ENCODE measurements around the gene CKS1B. TPM values are rescaled to one million over a fixed set of nuclear protein-coding genes. Genes with fewer than 3 reads are reported as not detected.

Gene CKS1B
- total RNA-seq, 1 donor from 2014 or later: 143 TPM

DNA sequence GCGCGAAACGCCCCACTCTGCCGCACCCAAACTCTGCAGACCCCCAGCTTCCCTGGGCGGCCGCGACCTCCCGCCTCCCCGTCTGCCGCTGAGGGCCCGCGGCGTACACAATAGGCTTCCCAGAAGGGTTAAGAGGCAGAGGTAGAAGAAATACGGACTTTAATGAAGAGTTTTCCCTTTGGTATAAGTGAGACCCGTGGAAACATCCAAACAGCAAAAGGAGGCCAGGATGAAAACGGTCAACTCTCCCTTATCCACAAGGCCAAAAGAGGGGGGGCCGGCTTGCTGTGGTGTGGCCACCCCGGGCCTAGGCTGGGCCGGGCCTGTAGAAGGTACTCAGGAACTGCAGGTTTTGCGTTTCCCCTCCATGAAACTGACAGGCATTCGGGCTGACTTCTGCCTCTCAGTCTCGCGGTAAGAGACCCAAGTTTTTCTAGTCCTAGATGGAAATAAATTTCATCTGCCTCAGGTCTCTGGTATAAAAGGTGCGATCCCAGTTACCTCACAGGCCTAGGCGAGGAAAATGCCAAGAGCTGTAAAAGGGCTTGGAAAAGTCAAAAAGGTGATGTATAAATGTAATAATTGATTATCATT, 12.2 kb upstream of the CKS1B start:
- intact Hi-C loops (cut with micrococcal nuclease): no loop called here

DNA sequence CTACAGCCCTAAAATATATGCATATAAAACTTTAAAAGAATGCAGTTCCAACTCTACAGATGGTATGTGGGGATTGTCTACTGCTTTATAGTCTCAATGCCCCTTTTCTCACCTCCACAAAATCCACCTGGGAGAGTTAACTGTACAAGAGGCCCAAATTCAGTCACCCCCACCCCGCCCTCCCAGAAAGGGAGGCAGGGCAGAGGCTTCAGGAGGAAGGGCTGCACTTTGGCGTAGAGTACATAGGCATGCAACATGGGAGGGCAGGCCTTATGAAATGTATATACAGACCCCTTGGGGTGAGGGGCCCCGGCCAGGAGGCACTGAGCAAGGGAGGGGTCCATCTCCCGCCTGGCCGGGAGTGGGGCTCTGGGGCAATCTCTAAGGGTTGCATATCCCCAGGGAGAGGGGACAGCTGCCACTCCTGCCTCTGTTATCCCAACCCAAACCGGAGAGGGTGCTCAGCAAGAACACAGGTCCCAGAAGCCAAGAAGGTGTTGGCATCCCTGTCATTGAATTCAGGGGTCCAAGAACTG, 11.6 kb upstream of the CKS1B start:
- intact Hi-C loops (cut with micrococcal nuclease): no loop called here

DNA sequence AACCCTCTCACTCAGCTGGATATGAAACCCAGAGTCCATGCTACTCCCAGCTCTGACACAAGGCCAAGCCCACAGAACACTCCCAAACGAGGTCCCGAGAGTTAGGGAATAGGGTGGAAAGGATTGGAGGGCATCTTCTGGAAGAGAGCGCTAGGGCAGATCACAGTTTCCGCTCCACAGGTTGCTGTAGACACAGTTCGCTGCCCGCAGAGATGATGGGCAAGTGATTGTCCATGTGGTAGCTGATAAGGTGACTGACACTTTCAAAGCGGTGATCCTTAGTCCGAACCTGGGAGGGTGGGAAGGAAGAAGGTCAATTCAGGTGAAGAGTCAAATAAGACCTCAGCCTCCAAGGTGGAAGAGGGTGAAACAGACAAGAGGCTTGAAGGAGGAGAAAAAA, 10.8 kb upstream of the CKS1B start:
- intact Hi-C loops (cut with micrococcal nuclease): no loop called here

DNA sequence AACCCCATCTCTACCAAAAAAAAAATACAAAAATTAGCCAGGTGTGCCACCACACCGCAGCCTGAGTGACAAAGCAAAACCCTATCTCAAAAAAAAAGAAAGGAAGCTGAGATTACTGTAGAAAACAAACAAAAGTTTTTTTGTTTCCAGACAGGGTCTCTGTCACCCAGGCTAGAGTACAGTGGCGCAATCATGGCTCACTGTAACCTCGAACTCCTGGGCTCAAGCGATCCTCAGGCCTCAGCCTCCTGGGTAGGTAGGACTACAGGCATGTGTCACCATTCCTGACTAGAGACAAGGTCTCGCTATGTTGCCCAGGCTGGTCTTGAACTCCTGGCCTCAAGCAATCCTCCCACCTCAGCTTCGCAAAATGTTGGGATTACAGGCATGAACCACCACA, 10.1 kb upstream of the CKS1B start:
- intact Hi-C loops (cut with micrococcal nuclease): no loop called here

DNA sequence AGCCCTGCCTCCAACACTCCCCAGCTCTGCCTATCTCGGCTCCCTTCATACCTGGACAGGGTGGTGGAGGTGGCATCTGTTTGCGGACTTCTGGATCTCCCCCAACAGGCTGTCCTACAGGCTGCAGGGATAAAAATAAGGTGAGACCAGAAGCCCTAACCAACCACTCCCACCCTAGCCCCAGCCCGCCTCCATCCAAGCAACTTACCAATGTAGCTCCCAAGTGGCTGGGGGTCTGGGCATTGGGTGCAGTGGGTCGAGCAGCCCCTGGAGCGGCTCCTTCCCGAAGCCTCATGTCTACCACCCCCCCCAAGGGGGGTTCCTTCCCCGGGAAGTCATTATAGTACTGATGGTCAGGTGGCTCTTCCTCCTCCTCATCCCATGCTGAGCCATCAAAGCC, 8.4 kb upstream of the CKS1B start:
- intact Hi-C loops (cut with micrococcal nuclease): no loop called here

DNA sequence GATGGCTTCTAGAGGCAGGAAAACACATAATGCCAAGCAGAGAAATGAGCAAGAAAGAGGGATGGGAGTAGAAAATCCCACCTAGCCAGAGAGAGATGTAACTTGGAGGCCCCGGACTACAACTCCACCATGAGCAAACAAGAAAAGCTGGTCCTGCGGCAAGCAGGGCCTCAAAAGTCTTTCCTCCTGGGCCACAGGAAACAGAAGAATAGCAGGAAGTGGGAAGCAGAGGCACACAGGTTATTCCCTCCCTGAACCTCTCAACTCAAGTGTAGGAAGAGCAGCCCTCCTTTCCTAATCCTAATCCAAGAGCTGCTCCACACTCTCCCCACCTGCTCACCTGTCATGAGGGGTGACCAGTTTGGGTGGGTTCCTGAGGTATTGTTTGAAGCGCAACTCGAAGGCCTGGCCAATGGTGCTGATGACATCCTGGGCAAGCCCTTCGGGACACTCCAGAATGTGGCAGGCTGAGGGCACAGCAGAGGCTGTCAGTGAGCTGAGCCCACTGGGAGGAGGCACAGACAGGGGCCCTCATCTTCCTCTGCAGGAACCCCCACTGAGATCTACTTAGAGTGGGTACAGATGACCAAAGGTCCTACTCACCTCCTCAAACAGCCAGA, 7.0 kb upstream of the CKS1B start:
- intact Hi-C loops (cut with micrococcal nuclease): no loop called here

DNA sequence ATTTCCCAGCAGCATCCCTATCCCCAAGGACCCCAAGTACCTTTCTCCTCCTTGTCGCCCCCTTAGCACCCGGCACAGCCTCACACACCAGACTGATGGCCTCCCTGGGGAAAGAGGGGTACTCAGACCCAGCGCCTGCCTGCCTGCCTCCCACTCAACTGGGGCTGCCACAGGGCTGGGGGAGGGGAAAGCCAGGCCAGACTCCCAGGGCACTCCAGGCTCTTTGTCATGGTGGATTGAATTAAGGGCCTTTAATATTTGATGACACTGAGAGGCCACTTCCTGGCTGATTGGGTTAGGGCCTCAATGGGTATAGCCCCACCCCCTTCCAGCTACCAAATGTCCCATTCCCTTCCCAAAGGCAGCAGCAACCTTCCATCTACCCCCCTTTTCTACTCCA, 5.8 kb upstream of the CKS1B start:
- intact Hi-C loops (cut with micrococcal nuclease): no loop called here

DNA sequence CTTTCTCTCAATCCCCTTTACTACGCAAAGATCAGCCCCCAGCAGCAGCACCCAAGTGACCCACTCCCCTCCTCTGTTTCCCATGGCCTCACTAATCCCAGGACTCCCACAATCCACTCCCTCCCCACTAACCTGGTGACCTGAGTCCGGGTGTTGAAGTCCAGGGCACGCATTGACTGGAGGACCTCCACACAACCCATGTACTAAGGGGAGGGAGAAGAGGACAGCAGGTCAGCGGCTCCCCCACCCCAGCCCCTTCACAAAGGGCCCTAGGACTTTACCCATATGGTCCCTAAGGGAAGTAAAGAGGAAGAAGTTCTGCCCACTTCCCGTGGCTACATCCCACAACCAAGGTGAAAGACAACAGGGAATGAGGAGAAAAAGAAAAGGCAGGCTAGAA, 5.2 kb upstream of the CKS1B start:
- intact Hi-C loops (cut with micrococcal nuclease): no loop called here

DNA sequence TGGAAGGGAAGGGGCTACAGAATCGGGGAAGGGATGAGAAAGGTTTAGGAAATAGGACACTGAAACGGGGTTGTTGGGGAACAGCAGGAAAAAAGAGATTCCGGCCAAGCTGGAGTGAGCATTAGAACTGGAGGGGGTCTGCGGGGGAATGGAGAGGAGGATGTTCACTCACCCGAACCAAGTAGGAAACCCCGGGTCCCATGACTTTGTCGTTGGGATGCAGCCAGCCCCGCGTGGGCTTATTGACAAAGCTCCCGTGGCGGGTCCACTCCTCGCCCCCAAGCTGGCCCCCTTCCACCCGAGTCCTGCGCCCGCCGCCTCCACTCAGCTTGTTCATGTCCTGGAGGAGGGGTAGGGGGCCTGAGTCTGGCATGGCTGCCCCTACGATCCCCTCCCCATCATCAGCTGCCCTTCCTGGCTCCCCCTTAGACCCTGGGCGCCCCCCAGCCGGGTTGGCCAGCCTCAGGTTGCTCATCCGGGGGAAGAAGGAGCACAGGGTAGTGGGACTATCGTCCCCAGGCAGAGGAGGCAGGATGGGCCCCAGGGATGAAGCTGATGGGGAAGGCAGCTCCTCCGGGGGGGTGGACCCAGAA, 4.5 kb upstream of the CKS1B start:
- intact Hi-C loops (cut with micrococcal nuclease): loop anchor here (10.0 kb wide), 1 partner anchor 205 kb away; the partner anchor contains the start of genes KRTCAP2 and TRIM46

DNA sequence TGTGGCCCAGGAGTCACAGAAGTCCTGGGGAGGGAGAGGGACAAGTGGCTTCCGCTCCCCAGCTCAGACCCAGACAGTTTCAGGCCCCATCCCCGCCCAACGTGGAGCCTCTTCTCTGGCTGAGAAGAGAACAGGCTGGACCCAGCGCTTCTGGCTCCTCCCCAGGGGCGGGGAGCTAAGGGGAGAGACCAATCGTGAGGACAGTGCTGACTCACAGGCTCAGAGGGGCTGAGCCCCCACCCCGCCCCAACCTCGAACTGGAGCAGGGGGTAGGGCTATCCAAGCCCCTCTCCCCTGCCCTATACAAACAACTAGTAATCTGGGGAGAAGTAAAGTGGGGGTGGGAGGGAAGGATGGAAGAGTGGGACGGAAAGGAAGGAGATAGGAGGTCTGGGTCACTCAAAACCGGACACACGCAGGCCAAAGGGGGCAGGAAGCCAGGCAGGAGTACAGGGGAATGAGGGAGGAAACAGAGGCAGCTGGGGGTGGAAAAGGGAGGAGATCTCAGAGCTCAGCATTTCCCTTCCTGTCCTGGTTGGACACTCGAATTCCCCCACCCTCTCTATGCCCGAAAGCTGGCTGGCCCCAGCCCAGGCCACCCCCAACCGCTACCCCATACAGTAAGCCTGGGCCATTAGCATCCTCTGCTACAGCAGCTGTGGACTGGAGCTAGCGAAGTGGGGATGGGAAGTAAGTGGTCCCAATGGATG, 3.7 kb upstream of the CKS1B start, which contains the start of gene SHC1:
TSS of gene SHC1 (minus strand) at position 117 of the 710 bp plus-strand sequence. CDS start 221 bp downstream, outside the sequence.
- intact Hi-C loops (cut with micrococcal nuclease): loop anchor here (10.0 kb wide), 1 partner anchor 204 kb away; the partner anchor contains the start of genes KRTCAP2 and TRIM46

DNA sequence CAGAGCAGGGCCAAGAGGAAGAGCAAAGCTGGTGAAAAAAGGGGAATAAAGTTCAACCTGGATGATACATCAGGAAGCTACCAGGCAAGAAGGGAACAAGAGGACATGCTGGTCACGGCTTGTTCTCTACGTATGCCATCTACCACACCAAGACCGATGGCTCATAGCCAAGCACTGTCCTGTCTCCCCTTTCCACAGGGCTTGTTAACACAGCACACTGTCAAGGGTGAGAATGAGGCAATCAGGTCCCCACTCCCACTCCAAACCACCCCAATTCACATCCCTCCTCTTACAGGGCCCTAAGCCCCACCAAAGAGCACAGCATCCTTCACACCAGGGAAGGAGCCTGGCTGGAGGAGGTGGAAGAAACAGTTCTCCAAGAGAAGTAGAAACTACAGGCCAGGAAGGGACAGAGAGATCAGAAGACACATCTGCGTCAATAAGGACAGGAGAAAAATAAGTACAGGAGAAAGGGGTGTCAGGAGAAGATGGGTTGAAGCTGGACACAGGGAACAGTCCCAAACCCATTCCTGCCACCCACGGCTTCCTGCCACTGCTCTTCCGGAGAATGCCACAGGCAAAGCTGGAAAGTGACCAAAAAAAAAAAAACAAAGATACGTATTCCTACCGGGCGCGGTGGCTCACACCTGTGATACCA, 3.0 kb upstream of the CKS1B start:
- intact Hi-C loops (cut with micrococcal nuclease): loop anchor here (10.0 kb wide), 1 partner anchor 203 kb away; the partner anchor contains the start of genes KRTCAP2 and TRIM46

DNA sequence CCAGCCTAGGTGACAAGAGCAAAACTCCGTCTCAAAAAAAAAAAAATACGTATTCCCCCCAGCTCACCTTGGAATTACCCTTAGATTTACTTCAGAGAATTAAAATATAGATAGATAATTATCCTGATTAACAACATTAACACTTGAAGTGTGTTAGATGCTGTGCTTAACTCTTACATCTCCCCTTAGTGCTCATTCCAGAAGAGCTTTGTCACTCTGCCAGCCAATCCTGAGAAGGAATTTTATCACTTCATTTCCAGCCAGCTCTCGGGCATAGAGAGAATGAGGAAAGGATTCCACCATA, 2.3 kb upstream of the CKS1B start:
- intact Hi-C loops (cut with micrococcal nuclease): loop anchor here (10.0 kb wide), 1 partner anchor 203 kb away; the partner anchor contains the start of genes KRTCAP2 and TRIM46

DNA sequence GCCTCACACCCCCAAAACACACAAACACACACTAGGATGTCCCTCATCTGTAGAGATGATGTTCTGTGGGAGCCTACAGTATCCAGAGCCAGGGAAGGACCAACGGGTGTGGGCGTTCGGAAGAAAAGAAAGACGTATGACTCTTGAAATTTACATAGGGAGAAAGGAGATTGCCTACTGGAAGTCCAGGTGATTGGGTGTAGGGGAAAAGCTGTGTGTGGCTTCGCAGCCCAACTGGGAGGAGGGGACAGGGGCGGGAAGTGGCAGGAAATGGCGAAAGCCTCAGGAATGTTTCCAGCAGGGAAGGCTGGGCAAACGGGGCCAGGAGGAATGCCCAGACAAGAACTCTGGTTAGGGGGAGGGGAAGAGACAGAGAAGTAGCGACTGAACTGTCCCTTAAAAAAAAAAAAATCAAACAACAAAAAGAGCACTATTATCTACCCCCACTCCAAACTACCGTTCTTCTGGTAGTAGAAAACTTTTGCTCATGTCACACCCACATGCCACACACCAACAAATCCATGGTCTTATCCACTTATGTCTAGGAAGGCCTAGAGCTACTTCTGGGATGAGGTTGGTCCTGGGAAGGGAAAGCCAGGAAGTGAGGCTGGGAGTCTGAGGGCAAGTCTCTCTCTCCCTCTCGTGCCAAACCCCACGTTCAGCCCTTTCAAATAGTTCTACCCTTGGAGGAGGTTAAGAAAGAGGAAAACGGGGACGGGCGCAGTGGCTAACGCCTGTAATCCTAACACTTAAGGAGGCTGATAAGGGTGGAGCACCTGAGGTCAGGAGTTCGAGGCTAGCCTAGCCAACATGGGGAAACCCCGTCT, 1.8 kb upstream of the CKS1B start:
- intact Hi-C loops (cut with micrococcal nuclease): loop anchor here (10.0 kb wide), 1 partner anchor 202 kb away; the partner anchor contains the start of genes KRTCAP2 and TRIM46

DNA sequence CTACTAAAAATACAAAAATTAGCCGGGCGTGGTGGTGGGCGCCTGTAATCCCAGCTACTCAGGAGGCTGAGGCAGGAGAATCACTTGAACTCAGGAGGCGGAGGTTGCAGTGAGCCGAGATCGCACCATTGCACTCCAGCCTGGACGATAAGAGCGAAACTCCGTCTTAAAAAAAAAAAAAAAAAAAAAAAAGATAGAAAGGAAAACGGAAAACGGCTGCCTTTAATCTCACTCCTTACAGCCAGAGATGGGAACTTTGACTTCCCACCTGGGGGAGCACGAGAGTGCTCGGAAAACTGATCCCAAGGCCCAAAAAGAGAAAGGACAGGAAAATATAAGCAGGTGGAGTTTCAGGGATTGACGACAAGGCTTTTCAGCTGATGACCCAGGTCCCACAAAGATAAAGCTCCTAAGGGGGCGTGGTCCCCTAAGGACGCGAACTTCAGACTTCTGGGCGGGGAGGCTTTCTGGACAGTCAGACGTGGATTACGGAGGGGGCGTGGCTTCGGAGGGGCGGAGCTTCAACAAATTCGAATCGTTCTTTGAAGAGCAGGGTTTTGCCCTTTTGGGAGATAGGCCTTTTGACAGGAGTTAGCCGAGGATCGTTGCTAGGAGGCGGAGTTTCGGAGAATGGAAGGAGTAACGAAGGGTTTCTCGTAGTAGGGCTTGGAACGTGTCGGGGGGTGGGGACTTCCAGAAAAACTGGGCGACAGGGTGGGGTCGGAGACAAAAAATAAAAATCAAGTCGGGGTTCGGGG, 958 bp upstream of the CKS1B start:
- intact Hi-C loops (cut with micrococcal nuclease): loop anchor here (1.0 to 10.0 kb wide), 8 partner anchors 10 to 415 kb away; partner anchors contain the start of genes ADAM15, FLAD1, KRTCAP2 and PMVK

DNA sequence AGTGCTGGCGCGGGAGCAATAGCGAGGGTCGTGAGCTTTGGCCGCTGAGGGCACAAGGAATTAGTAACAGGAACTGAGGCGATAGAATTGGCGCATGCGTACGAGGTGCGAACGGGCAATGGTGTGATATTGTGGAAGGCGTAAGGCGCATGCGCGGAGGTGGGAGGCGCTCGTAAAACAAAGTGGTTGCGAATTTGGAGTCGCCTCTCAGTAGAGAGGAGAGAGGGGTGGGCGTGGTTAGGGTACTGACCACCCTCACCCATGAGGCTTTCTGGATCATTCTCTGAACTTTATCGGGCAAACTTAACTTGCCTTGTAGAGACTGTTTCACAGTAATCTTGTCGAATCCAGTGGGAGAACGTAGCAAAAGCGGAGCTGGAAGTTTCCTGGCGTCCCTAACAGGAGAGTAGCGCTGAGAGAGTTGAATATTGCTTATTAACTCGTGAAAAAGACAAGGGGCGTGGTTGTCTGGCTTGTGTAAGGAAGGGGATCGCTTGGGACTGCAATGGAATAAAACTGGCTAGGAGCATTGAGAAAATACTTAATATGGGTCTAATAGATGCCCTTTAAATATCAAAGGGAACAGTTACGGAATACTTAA, 427 bp downstream of the CKS1B start:
- intact Hi-C loops (cut with micrococcal nuclease): loop anchor here (1.0 to 10.0 kb wide), 8 partner anchors 8 to 417 kb away; partner anchors contain the start of genes ADAM15, FLAD1, KRTCAP2 and PMVK

DNA sequence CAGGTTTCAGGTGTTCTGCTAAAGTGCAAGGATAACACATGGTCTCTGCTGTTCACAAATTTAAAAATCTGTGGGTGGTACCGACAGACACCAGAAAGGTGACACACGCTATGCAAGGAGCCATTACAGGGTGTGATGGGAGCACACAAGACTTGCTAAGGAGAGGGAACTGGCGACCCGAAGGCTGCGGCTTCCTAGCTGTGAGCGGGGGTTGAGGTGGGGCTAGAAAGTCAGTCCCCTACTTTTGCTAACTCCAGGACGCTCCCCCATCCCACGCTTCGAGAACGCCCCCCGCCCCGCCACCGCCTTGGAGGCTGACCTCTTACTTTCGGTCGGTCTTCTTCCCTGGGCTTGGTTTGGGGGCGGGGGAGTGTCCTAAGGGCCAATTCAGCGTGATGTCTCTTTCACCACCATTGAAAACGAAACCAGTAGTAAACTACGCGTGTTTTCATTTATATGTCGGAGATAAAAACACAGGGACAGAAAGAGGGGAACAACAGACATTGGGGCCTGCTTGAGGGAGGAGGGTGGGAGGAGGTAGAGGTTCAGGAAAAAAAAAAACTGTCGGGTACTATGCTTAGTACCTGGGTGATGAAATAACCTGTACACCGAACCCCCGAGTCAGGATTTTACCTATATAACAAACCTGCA, 1.1 kb downstream of the CKS1B start:
- intact Hi-C loops (cut with micrococcal nuclease): loop anchor here (2.0 to 10.0 kb wide), 2 partner anchors 75 to 199 kb away; partner anchors contain the start of genes ADAM15, KRTCAP2 and TRIM46

DNA sequence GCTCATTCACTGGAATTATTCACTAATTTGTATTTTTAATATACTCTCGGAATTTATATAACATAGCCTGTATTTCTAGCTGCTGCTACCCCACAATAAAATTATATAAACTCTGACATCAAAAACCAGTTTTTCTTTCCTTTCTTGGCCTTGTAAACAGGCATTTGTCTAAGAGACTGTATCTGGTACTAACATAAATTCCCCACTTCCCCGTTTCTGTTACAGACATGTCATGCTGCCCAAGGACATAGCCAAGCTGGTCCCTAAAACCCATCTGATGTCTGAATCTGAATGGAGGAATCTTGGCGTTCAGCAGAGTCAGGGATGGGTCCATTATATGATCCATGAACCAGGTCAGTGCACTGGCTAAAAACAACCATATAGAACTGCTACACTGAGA, 3.3 kb downstream of the CKS1B start:
- intact Hi-C loops (cut with micrococcal nuclease): loop anchor here (10.0 kb wide), 1 partner anchor 197 kb away; the partner anchor contains the start of genes KRTCAP2 and TRIM46

DNA sequence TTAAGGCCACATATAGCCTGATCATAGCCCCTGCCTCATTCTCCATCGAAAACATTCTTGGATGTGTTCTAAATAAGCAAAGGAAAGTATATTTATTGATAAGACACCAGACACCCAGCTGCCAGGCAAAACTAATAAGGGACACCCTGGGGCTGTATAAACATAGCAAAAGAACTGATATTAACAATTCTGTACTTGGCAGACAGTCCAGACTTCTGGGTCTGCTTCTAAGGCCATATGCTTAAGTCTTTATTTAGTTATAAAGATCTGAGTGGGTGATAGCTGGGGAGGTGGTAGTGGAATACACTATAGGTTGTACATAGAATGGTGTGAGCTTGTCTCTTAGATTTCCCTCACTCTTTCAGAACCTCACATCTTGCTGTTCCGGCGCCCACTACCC, 3.9 kb downstream of the CKS1B start:
- intact Hi-C loops (cut with micrococcal nuclease): loop anchor here (10.0 kb wide), 1 partner anchor 196 kb away; the partner anchor contains the start of genes KRTCAP2 and TRIM46

All from T-helper 2 cell treated with Interferon-gamma antibody and Interleukin-4, amounts not matched to agents 100 ng/mL and 5 ng/mL, for 36 hours (primary cell).